ENCODE results near the gene PC.

The PC gene

DNA sequence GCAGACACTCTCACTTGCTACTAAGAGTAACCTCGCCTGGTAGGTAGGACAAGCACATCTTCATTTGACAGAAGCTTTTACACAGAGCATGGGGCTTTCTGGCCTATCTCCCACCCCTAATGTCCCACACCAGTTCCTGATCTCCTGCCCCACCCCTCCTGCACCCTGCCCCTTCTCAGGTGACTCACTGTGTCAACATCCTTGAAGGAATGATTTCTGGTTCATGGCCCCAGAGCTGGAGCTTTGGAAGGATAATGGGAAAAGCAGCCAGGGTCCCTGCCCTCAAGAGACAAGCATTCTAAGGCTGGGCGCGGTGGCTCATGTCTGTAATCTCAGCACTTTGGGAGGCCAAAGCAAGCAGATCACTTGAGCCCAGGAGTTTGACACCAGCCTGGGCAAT, 54.1 kb downstream of the PC start:
- H3K36me3 Mint-ChIP-seq: no peaks in the 10 kb centered on the region
- CTCF ChIA-PET: interaction anchor here (0.6 kb wide), 1 partner anchor 150 kb away, joined by 3 read pairs; no protein-coding TSS in a partner anchor
- no peaks in the 10 kb centered on the region for H3K9me3 Mint-ChIP-seq
- no peak for DNase-seq
- peaks cover 4% of the 10 kb centered on the region for H3K27me3 Mint-ChIP-seq
- no peak overlapping the region for H3K4me3 Mint-ChIP-seq
- H3K4me1 Mint-ChIP-seq: no peaks in the 10 kb centered on the region
- no peak overlapping the region for H3K27ac Mint-ChIP-seq

DNA sequence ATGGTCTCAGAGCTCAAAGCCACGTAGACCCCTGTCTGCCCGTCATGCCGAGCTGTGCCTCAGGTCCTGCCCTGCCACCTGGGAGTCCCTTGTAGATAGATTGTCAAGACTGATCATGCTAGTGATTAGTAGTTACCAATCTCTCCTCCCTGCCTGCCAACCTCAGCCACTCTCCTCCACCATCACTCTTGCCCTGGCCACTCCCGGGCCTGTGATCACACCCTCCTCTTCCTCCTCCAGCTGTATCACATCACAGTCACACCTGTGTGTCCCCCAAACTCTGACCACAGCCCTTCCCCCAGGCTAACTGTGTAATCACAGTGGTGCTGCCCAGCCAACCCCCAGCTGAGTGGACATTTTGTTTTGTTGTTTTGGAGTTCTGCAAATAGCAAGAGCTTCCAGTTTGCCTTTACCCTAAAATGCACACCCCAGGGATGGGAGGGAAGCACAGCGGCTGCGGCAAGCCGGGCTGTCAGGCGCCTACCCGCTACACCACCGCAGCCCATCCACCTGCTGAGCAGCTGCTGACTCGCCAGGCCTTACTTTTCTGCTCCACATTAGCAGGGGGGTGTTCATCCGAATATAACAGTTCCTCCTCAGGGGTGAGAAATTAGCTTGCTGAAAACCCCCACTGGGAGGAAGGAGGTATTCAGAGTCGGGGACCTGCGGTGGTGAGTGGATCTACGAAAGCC, 55.6 kb downstream of the PC start:
- CTCF ChIA-PET: interaction anchor here (1.6 kb wide), 1 partner anchor 74 kb away, joined by 3 read pairs; no protein-coding TSS in a partner anchor
- H3K27ac Mint-ChIP-seq: no peak overlapping the region
- H3K36me3 Mint-ChIP-seq: no peaks in the 10 kb centered on the region
- H3K4me1 Mint-ChIP-seq: no peaks in the 10 kb centered on the region
- H3K27me3 Mint-ChIP-seq: peaks cover under 1% of the 10 kb centered on the region
- DNase-seq: no peak
- H3K4me3 Mint-ChIP-seq: no peak overlapping the region
- no peaks in the 10 kb centered on the region for H3K9me3 Mint-ChIP-seq

DNA sequence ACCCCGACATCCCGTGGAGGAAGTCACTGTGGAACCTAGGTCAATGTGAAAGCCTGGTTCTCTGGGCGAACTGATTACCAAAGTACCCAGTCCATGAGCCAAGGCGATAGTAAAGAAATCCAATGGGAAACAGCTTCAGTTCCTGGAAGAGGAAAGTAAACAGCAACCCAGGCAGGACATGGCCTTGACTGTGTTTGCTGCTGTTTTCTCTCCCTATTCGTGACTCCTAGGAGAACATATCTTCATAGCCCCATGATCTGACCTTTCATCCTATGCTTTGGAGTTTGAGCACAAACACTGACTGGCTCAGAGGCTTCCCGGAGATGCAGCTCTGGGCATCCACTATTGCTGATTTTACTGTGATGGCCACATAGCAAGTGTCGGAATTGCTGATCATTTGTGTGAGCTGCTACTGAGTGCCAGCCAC, 56.2 kb downstream of the PC start:
- no peak overlapping the region for H3K27ac Mint-ChIP-seq
- no peak overlapping the region for H3K4me3 Mint-ChIP-seq
- no peak for DNase-seq
- H3K4me1 Mint-ChIP-seq: no peaks in the 10 kb centered on the region
- H3K9me3 Mint-ChIP-seq: no peaks in the 10 kb centered on the region
- H3K27me3 Mint-ChIP-seq: peaks cover 4% of the 10 kb centered on the region
- no peaks in the 10 kb centered on the region for H3K36me3 Mint-ChIP-seq
- CTCF ChIA-PET: interaction anchor here (1.6 kb wide), 1 partner anchor 74 kb away, joined by 3 read pairs; no protein-coding TSS in a partner anchor

DNA sequence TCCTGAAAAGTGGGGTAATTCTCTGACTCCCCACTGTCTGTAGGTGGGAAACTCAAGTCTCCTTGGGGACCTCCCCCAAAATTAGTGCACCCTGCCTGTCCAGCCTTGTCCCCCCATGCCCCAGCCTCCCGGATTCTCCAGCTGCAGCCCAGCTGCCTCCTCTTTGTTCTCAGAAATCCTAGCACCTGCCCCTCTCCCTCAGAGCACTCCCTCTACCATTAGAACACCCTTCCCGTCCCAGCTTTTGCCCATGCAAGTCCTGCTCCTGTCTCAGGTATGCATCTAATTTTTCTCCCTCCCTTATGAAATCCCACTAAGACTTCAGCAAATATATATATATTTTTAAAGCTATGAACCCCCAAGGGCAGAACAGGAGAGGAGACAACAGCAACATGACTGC, 64.0 kb downstream of the PC start:
- no peak overlapping the region for H3K27ac Mint-ChIP-seq
- H3K4me1 Mint-ChIP-seq: peaks cover 2% of the 10 kb centered on the region
- no peak overlapping the region for H3K4me3 Mint-ChIP-seq
- no peak for DNase-seq
- H3K9me3 Mint-ChIP-seq: no peaks in the 10 kb centered on the region
- H3K27me3 Mint-ChIP-seq: peaks cover 9% of the 10 kb centered on the region
- no peaks in the 10 kb centered on the region for H3K36me3 Mint-ChIP-seq
- CTCF ChIA-PET: interaction anchor here (0.9 to 1.2 kb wide), 2 partner anchors 197 to 243 kb away, joined by 3 read pairs; no protein-coding TSS in a partner anchor

DNA sequence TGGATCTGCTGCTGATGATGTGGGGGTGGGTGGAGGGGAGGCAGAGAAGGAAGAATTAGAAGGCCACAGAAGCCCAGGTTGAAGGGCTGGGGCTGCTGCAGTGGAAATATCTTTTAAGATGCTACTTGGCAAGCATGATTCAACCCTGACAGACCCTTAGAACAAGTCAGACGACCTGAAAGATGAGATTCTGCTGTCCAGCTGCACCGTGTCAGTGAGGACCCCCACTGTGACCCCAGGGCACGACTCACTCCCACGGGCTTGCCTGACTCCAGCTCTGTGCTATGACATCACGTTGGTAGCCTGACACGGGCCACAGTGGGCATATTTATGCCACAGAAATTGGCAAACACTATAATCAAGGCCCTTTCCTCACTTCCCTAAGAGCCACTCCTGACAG, 65.3 kb downstream of the PC start:
- Mint-ChIP-seq H3K4me1 (peaks cover 2% of the 10 kb centered on the region), H3K9me3 (no peaks in the 10 kb centered on the region), H3K4me3 (no peak overlapping the region), H3K36me3 (no peaks in the 10 kb centered on the region), H3K27ac (no peak overlapping the region), H3K27me3 (peaks cover 9% of the 10 kb centered on the region)
- CTCF ChIA-PET: interaction anchor here (0.9 kb wide), 1 partner anchor 244 kb away, joined by 3 read pairs; no protein-coding TSS in a partner anchor
- DNase-seq: no peak

DNA sequence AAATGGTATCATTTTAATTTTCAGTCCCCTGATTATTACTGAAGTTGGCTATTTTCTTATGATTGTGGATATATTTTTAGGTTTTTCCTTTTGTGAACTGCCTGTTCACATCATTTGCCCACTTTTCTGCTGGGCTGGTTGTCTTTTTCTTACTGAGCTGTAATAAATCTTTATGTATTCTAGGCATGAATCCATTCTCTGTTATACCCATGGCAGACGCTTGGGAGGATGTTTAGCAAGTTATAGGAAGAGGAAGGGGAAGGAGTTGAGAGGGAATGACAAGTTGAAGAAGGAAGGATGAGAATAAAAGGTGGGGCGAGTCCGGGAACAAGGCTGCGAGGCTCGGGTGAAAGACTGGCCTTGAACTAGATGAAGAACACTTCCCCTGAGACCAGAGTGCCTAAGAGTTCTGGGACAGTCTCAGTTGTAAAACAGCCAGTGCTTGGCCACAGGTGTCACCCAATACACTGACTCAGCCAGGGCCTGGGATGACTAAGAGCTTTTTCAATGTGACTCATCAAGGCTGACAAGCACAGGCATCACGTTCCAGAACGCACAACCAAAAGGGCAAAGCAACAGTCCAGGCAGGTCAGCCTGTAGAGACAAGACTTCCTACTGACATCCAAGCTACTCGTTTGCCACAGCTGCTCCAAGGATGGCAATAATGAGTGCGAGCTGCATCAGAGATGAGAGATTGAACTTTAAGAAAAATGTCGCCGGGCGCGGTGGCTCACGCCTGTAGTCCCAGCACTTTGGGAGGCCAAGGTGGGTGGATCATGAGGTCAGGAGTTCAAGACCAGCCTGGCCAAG, 66.1 kb downstream of the PC start:
- Mint-ChIP-seq H3K36me3 (no peaks in the 10 kb centered on the region), H3K27ac (no peak overlapping the region), H3K4me1 (peaks cover 2% of the 10 kb centered on the region), H3K9me3 (no peaks in the 10 kb centered on the region), H3K27me3 (peaks cover 5% of the 10 kb centered on the region), H3K4me3 (no peak overlapping the region)
- CTCF ChIA-PET: interaction anchor here (0.9 kb wide), 1 partner anchor 11 kb away, joined by 3 read pairs; no protein-coding TSS in a partner anchor
- DNase-seq: peak; percentile 31

DNA sequence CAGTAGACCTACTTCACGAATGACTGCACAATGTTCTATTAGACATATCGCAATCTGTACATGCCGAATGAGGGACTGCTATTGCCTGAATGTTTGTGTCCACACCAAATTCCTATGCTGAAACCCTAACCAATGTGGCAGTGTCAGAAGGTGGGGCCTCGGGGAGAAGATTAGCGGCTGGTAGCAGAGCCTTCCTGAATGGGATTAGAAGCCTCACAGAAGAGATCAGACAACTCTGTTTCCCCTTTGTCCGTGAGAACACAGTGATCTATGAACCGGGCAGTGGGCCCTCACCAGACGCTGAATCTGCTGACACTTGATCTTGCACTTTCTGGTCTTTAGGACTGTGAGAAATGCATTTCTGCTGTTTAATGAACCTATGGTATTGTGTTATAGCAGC, 68.2 kb downstream of the PC start:
- H3K9me3 Mint-ChIP-seq: no peaks in the 10 kb centered on the region

DNA sequence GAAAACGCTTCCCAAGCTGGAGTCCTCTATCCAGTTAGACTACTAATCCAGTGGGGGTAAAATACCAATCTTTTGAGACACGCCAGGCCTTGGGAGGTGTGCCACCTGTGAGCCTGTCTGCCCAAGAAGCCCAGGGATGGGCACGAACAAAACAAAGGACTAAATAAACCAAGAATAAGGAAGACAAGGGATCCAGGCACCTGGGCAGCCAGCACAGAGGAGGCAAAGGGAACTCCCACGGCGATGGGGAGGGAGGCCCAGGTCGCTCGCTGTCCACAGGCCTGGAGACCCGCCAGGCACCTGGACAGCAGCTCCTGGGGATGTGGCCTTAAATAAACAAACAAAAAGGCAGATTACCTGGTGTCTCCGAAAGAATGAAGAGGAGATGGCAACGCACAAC, 69.9 kb downstream of the PC start:
- DNase-seq: no peak
- Mint-ChIP-seq H3K27ac (no peak overlapping the region), H3K9me3 (no peaks in the 10 kb centered on the region), H3K4me1 (peaks cover 2% of the 10 kb centered on the region), H3K36me3 (no peaks in the 10 kb centered on the region), H3K27me3 (no peaks in the 10 kb centered on the region), H3K4me3 (no peak overlapping the region)
- CTCF ChIA-PET: no interaction called here

More for the DNA sequence above, 68.2 kb downstream of the PC start:
- CTCF ChIA-PET: no interaction called here
- peaks cover 2% of the 10 kb centered on the region for H3K4me1 Mint-ChIP-seq
- H3K27me3 Mint-ChIP-seq: no peaks in the 10 kb centered on the region
- H3K36me3 Mint-ChIP-seq: no peaks in the 10 kb centered on the region
- no peak overlapping the region for H3K4me3 Mint-ChIP-seq
- no peak overlapping the region for H3K27ac Mint-ChIP-seq
- DNase-seq: no peak

DNA sequence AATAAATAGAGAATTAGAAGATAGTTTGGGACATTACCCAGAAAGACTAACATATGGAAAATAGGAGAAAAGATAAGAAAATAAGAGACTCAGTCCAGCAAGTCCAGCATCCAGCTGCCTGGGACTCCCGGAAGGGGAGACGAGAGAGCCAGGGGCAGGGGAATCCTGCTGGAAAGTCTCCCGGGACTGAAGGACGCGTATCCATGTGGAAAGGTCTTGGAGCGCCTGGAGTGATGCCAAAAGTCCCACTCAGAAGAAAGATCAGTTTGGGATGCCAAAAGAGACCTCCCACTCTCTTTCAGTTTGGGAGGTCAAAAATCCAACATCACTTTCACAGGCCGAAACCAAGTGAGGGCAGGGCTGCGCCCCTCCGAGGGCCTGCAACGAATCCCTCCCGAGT, 70.7 kb downstream of the PC start:
- H3K36me3 Mint-ChIP-seq: no peaks in the 10 kb centered on the region
- CTCF ChIA-PET: no interaction called here
- H3K27ac Mint-ChIP-seq: no peak overlapping the region
- no peaks in the 10 kb centered on the region for H3K9me3 Mint-ChIP-seq
- no peaks in the 10 kb centered on the region for H3K27me3 Mint-ChIP-seq
- H3K4me3 Mint-ChIP-seq: no peak overlapping the region
- peaks cover 2% of the 10 kb centered on the region for H3K4me1 Mint-ChIP-seq
- DNase-seq: no peak

DNA sequence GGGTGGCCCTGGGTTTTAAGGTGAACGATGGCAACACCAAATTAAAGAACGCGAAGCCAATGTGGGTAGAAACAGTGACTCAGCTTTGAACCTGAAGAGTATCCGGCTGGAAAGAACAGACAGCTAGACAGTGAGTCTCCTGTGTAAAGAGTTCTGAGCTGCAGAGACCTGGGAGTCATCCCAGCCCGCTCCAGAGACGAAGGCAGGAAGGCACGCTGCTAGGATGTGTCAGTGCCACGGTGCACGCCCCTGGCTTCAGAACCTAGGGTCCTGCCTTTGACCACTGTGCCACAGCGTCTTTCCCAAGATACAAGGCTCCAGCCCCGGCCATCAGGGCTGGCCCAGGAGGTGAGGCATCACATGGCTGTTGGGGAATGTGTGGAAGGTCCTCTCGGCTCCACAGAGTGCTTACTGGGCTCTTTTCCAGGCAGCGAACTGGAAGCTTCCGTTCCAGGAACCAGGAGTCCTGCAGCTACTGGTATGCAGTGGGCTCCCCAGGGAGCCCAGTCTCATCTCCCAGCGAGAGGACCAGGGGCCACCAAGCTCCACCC, 71.4 kb downstream of the PC start:
- H3K4me3 Mint-ChIP-seq: no peak overlapping the region
- no peaks in the 10 kb centered on the region for H3K4me1 Mint-ChIP-seq
- CTCF ChIA-PET: interaction anchor here (1.2 kb wide), 1 partner anchor 192 kb away, joined by 4 read pairs; no protein-coding TSS in a partner anchor
- no peaks in the 10 kb centered on the region for H3K27me3 Mint-ChIP-seq
- no peaks in the 10 kb centered on the region for H3K9me3 Mint-ChIP-seq
- DNase-seq: no peak
- no peaks in the 10 kb centered on the region for H3K36me3 Mint-ChIP-seq
- no peak overlapping the region for H3K27ac Mint-ChIP-seq

DNA sequence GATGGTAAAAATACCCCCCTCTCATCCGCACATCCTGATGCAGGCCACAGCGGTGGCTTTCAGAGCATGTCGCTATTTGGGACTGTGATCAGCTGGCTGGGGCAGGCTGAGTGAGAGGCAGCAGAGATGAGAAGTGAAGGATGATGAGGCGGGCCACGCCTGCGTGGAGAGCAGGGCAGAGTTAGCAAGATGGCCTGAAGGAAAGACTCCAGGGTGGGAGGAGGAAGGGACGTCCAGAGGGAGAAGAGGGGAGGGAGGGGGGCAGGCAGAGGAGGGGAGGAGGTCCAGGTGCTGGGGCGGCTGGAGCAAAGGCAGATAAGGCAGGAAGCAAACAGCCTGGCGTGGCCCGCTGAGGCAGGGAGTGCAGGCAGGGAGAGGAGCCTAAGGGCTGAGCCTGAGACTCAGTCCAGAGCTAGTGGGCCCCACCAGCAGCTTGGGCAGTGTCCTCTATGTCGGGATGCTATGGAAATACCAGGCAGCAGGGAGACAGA, 72.2 kb downstream of the PC start:
- Mint-ChIP-seq H3K36me3 (no peaks in the 10 kb centered on the region), H3K27me3 (no peaks in the 10 kb centered on the region), H3K27ac (no peak overlapping the region), H3K9me3 (no peaks in the 10 kb centered on the region), H3K4me1 (peaks cover 1% of the 10 kb centered on the region), H3K4me3 (no peak overlapping the region)
- CTCF ChIA-PET: interaction anchor here (1.2 to 1.4 kb wide), 2 partner anchors 44 to 191 kb away, joined by 3 to 4 read pairs; no protein-coding TSS in a partner anchor
- DNase-seq: no peak

DNA sequence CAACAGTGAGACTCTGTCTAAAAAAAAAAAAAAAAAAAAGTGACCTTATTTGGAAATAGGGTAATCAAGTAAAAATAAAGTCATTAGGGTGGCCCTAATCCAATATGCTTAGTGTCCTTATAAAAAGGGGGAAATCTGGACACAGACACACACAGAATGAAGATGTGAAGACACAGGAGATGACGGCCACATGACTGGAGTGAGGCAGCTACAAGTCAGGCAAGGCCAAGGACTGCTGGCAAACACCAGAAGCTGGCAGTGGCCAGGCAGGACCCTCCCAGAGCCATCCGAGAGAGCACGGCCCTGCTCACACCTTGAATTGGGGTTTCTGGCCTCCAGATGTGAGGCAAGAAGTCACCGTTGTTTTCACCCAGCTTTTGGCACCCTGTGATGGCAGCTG, 72.7 kb downstream of the PC start:
- H3K36me3 Mint-ChIP-seq: no peaks in the 10 kb centered on the region
- DNase-seq: no peak
- H3K4me3 Mint-ChIP-seq: no peak overlapping the region
- CTCF ChIA-PET: interaction anchor here (1.2 to 1.4 kb wide), 2 partner anchors 43 to 190 kb away, joined by 3 to 4 read pairs; no protein-coding TSS in a partner anchor
- H3K27ac Mint-ChIP-seq: no peak overlapping the region
- H3K9me3 Mint-ChIP-seq: no peaks in the 10 kb centered on the region
- H3K27me3 Mint-ChIP-seq: no peaks in the 10 kb centered on the region
- H3K4me1 Mint-ChIP-seq: peaks cover 7% of the 10 kb centered on the region

DNA sequence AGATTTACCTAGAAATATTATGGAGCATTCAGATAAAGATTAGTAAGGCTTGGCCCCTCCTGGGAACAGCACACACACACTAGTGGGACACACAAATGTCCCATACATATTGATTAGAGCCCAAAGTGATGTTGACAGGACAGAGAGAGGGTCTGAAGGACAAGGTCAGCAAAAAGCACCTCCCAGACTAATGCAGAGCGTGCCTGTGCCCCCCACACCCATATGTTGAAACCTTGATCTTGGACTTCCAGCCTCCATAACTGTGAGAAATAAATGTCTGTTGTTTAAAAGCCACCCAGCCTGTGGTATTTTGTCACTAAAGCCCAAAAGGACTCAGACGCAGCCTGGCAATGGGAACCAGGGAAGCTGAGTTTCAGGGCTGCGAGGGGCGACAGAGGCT, 73.7 kb downstream of the PC start:
- CTCF ChIA-PET: interaction anchor here (0.8 to 1.6 kb wide), 5 partner anchors 42 to 192 kb away, joined by 3 to 9 read pairs (median 4); partner anchors contain the start of gene C11orf86
- no peaks in the 10 kb centered on the region for H3K27me3 Mint-ChIP-seq

More for the DNA sequence above, 73.7 kb downstream of the PC start:
- no peak overlapping the region for H3K4me3 Mint-ChIP-seq
- peaks cover 15% of the 10 kb centered on the region for H3K4me1 Mint-ChIP-seq
- no peaks in the 10 kb centered on the region for H3K36me3 Mint-ChIP-seq
- no peaks in the 10 kb centered on the region for H3K9me3 Mint-ChIP-seq
- DNase-seq: no peak
- H3K27ac Mint-ChIP-seq: no peak overlapping the region
